Measurements from ENCODE around the gene SCARF2.

GRCh38 chr22:20472629-20473442 lies 35.2 kb upstream of the SCARF2 start:
- TF ChIP-seq CTCF (IDR thresholded peaks at IDR 0.05) (no peak), POLR2A (IDR thresholded peaks at IDR 0.05) (no peak)
